GM19193 (cell line): ENCODE results near the gene KANK3.

Experiments used
- POLR2A ChIP-seq: IDR thresholded peaks from 4 replicates; pipeline ENCODE4 v1.6.1; 2011; ENCODE audit not compliant: insufficient read depth, insufficient read length; ENCODE audit errors: extremely low read depth

The KANK3 gene

GRCh38 chr19:8370176-8371010, 27.3 kb upstream of the KANK3 start:
- no peak for TF ChIP-seq POLR2A

DNA sequence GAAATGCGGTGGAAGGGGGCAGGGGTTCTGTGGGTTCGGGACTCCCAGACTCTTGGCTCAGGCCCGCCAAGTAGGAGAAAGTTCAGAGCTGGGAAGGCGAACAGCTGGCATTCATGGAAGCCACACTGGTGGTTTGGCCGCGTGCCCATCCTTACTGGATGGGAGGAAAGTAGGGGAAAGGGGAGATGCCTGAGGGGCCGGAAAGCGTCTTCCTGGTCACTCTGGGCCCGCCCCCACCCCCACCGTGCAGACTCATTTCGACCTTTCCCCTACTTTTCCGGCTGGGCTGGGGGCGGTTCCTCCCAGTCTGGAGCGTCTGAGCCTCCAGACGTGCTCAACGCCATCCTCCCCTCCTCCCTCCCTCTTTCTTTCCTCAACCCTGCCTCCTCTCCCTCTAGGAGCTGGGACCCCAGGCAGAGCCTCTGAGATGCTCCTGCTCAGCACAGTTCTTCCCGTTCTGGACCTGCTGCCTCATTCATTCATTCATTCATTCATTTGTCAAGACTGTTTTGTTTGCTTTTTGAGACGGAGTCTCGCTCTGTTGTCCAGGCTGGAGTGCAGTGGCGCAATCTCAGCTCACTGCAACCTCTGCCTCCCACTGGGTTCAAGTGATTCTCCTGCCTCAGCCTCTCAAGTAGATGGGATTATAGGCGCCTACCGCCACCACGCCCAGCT, 24.4 kb upstream of the KANK3 start:
- no peak for TF ChIP-seq POLR2A

DNA sequence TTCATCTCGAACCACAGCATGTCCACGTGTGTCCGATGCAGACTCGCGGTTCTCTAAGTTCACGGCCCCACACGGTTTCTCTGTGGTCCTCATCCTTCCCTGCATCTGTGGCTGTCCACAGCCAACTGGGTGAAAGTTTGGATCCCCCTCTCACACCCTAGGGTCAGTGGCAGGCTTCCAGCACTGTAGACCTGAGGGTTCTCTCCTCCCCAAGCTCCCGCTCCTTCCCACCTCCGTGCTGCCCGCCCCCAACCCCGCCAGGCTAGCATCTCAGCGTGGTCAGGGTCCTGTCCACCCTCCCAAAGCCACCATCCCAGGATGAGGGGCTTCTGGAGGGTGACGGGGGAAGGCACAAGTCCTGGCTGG, 23.9 kb upstream of the KANK3 start:
- TF ChIP-seq POLR2A, result no peak

DNA sequence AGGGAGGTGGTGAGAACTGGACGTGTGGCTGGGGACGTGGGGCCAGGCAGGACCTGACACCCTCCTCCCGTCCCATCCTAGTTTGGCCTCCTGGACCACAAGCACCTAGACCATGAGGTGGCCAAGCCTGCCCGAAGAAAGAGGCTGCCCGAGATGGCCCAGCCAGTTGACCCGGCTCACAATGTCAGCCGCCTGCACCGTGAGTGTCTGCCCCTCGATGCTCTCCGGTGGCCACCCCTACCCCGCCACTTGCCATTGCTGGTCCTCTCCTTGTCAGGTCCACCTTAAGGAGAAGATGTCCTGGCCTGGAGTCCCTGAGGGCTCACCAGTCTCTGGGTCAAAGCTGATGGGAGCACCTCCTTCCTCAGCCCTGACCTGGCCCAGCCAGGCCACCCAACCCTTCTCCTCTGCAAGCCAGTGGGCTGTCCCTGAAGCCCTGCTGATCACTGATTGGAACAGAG, 23.1 kb upstream of the KANK3 start:
- TF ChIP-seq POLR2A, result no peak

DNA sequence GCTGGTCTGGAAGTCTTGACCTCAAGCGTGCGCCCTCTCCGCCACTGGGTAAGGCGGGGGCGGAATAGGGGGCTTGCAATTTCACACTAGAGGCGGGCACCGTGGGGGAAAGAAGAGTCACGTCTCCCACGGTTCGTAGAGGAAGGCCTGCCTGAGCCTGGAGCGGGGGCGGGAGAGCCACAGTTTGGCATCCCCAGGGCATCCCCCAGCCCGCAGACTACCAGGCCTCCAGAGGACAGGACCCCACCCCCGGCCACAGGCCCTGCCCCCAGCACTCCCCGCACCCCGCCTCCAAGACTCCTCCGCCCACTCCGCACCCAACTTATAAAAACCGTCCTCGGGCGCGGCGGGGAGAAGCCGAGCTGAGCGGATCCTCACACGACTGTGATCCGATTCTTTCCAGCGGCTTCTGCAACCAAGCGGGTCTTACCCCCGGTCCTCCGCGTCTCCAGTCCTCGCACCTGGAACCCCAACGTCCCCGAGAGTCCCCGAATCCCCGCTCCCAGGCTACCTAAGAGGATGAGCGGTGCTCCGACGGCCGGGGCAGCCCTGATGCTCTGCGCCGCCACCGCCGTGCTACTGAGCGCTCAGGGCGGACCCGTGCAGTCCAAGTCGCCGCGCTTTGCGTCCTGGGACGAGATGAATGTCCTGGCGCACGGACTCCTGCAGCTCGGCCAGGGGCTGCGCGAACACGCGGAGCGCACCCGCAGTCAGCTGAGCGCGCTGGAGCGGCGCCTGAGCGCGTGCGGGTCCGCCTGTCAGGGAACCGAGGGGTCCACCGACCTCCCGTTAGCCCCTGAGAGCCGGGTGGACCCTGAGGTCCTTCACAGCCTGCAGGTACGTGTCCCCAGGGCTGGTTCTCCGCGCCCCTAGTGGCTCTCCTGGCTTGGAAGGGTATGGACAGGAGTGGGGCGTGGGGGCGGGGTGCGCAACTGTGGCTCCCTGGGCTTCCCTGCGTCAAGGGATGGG, 21.0 kb upstream of the KANK3 start, which contains the start of gene ANGPTL4:
ANGPTL4 (plus strand) TSS at position 353 of the 969 bp plus-strand sequence; CDS start at position 520, 167 bp downstream.
- no peak for TF ChIP-seq POLR2A

DNA sequence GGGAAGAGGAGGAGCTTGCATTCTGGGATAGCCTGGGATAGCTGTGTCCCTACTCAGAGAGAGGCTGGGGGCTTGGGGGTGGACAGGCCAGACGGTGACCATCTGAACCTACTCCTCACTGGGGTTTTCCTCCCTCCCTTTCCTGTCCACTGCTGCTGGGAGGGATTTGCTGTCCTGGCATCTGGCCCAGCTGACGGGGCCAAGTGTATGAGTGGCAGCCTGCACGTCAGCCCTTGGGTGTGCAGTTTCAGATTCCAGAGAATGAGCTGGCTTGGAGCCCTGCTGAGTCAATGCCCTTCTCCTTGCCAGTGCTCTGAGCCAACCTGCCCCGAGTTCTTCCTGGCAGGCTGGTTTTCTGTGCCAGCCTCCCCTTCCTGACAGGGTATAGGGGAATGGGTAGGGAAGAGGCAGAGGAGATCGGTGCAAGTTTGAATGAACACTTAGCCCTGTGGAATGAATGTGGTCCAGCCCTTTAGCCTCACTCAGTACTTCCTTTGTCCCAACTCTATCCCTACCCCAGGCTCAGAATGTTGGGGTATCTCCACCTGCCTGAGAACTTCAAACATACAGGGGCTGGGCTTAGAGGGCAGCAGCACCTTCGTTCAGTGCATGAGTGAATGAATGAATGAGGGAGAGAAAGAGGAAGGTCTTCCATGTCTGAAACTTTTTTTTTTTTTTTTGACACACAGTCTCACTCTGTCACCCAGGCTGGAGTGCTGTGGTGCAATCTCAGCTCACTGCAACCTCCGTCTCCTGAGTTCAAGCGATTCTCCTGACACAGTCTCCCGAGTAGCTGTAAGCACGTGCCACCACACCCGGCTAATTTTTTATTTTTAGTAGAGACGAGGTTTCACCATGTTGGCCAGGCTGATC, 19.1 kb upstream of the KANK3 start:
- TF ChIP-seq POLR2A, result no peak

DNA sequence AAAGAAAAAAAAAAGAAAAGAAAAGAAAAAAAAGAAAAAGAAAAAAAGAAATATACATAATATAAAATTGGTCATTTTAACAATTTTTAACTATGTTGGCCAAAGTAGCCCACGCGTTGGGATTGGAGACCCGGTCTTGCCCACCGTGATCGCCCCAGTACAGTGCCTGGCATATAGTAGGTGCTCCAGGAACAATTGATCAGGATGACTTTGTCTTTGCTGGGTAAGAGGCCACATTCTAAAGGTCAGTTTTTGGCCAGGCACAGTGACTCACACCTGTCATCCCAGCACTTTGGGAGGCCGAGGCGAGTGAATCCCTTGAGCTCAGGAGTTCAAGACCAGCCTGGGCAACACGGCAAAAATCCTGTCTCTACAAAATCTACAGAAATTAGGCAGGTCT, 17.1 kb upstream of the KANK3 start:
- TF ChIP-seq POLR2A, result no peak

DNA sequence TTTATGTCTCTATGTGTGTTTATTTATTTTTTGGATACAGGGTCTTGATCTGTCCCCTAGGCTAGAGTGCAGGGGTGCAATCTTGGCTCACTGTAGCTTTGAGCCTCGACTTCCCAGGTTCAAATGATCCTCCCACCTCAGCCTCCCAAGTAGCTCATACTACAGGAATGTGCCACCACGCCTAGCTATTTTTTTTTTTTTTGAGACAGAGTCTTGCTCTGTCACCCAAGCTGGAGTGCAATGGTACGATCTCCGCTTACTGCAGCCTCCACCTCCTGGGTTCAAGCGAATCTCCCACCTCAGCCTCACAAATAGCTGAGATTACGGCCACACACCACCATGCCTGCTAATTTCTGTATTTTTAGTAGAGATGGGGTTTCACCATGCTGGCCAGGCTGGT, 15.9 kb upstream of the KANK3 start:
- TF ChIP-seq POLR2A, result no peak

- TF ChIP-seq POLR2A, result no peak
Observed at GRCh38 chr19:8357007-8357521, 14.0 kb upstream of the KANK3 start.

- TF ChIP-seq POLR2A, result no peak
Observed at GRCh38 chr19:8355631-8356402, 12.8 kb upstream of the KANK3 start.

DNA sequence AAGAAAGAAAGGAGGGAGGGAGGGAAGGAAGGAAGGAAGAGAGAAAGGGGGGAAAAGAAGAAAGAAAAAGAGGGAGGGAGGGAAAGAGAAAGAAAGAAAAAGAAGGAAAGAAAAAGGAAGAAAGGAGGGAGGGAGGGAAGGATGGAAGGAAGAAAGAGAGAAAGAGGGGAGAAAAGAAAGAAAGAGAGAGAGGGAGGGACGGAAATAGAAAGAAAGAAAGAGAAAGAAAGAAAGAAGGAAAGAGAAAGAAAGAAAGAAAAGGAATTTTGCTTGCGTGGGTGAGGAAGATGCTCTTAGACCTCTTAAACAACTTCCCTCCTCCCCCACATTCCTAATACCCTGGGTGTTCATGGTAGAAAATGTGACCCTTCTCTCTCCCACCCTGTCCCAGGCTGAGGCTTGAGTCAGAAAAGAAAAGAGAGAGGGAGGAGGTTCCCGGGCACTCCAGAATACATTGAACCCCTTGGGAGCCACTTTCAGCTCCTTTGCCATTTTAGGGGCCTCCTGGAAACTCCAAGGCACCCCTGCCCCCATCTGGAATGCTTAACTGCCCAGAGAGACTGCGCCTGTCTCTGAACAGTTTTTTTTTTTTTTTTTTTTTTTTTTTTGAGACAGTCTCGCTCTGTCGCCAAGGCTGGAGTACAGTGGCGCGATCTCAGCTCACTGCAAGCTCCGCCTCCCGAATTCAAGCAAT, 9.2 kb upstream of the KANK3 start:
- no peak for TF ChIP-seq POLR2A

GRCh38 chr19:8343483-8343844, 402 bp upstream of the KANK3 start:
- no peak for TF ChIP-seq POLR2A

DNA sequence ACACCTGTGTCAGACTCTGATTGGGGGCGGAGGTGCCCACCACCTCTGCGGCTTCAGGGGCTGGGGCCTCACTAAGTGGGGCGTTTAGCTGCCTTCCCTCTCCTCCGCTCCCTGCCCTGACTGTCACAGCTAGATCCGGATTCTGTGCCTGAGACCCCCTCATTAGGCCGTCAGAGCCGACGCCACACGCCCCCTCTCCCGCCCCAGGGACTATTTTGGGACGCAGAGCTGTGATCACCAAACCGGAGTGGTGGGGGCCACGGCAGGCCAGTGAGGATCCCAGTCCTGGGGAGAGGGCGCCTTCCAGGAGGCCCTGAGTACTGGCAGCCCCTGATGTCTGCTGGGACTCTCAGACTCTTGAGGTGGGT, 762 bp downstream of the KANK3 start:
- no peak for TF ChIP-seq POLR2A

- TF ChIP-seq POLR2A, result no peak
Observed at GRCh38 chr19:8340341-8341096, 2.5 kb downstream of the KANK3 start.
